Mesothelial cell of epicardium (in vitro differentiated cells): ENCODE measurements around the gene FBN1. TPM values are rescaled to one million over a fixed set of nuclear protein-coding genes. Genes with fewer than 3 reads are reported as not detected.
A peak's percentile ranks its signal among the peaks of the same experiment; 100 is the strongest.

Experiments
- DNase-seq, 2 experiments: peaks; one replicate each; pipeline ENCODE4 v3.0.0; 2021; ENCODE audit warnings: low spot score in 2 of 2; ENCODE audit not compliant: unreplicated experiment in 2 of 2
- H3K27ac Mint-ChIP-seq: 2 replicates; pipeline ENCODE4 v1.8.0; 2021; ENCODE audit warnings: mixed read lengths
- H3K27me3 Mint-ChIP-seq: 2 replicates; pipeline ENCODE4 v1.8.0; 2021; ENCODE audit warnings: low read depth, mixed read lengths
- H3K36me3 Mint-ChIP-seq: 2 replicates; pipeline ENCODE4 v1.8.0; 2021; ENCODE audit warnings: mixed read lengths
- H3K4me1 Mint-ChIP-seq: 2 replicates; pipeline ENCODE4 v1.8.0; 2021; ENCODE audit warnings: mixed read lengths
- H3K4me3 Mint-ChIP-seq: 2 replicates; pipeline ENCODE4 v1.8.0; 2021; ENCODE audit warnings: mild to moderate bottlenecking, moderate library complexity, mixed read lengths
- H3K9me3 Mint-ChIP-seq: 2 replicates; pipeline ENCODE4 v1.8.0; 2021; ENCODE audit warnings: mixed read lengths
- total RNA-seq: library from RNA; stranded (reverse); gene quantifications from 3 replicates; pipeline ENCODE4 v1.2.1, GENCODE V29; 2021
- TF ChIP-seq, protein P1 (sequence below): fragments of 200-600 bp; sonication (generic); IDR thresholded peaks from one replicate; pipeline ENCODE4 v1.5.0; 2021; ENCODE audit warnings: antibody characterized with exemption; ENCODE audit not compliant: unreplicated experiment

Gene FBN1
- 60.3 to 67.9 TPM (median 62.6 TPM) in 3 replicates for total RNA-seq

DNA sequence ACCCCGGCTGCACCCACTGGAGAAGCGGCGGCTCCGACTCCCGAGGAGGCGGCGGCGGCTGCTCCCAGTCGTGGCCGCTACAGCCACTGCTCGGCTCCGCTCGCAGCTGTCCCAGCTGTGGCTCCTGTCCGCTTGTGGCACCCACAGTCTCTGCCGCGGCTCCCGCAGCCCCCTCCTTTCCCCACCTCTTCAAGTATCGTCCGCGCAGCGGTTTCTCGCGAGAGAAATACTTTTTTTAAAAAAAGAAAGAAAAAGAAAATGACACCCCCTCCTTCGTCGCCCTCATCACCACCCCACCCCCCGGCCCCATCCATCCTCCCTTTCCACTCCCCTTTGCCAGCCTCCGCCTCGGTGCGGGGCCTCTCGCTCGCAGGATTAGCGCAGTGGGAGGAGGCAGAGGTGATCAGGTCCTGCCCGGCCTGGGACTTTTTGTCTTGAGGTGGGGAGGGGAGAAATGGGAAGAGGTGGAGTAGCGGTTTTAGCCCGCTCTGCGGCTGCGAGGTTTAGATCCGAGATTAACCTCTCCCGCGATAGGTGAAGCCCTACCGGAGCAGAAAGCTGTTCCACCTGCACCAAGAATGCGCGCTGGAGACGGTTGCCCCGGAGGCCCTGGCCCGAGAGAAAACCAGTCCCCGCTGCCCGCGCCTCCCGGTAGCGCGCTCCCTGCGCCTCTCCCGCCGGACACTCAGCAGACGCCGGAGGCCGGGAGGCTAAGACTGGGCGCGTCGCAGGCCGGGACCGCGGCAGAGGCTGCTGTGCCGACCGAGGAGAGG, at the start of gene FBN1:
Gene FBN1 (minus strand): TSS at position 152 of the 773 bp plus-strand sequence. CDS start 940 bp downstream, outside the sequence.
- H3K27ac Mint-ChIP-seq, result peak within 1 kb of the TSS; percentile 67
- peak within 1 kb of the TSS; percentile 72 for H3K4me3 Mint-ChIP-seq
- TF ChIP-seq, protein P1, sequence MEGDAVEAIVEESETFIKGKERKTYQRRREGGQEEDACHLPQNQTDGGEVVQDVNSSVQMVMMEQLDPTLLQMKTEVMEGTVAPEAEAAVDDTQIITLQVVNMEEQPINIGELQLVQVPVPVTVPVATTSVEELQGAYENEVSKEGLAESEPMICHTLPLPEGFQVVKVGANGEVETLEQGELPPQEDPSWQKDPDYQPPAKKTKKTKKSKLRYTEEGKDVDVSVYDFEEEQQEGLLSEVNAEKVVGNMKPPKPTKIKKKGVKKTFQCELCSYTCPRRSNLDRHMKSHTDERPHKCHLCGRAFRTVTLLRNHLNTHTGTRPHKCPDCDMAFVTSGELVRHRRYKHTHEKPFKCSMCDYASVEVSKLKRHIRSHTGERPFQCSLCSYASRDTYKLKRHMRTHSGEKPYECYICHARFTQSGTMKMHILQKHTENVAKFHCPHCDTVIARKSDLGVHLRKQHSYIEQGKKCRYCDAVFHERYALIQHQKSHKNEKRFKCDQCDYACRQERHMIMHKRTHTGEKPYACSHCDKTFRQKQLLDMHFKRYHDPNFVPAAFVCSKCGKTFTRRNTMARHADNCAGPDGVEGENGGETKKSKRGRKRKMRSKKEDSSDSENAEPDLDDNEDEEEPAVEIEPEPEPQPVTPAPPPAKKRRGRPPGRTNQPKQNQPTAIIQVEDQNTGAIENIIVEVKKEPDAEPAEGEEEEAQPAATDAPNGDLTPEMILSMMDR, result no peak
- H3K4me1 Mint-ChIP-seq, result peaks cover 24% of the 10 kb centered on the region
- no peaks in the 10 kb centered on the region for H3K36me3 Mint-ChIP-seq
- DNase-seq, result peak; percentile 47 to 67
- H3K27me3 Mint-ChIP-seq, result peaks cover 27% of the 10 kb centered on the region
- no peaks in the 10 kb centered on the region for H3K9me3 Mint-ChIP-seq

DNA sequence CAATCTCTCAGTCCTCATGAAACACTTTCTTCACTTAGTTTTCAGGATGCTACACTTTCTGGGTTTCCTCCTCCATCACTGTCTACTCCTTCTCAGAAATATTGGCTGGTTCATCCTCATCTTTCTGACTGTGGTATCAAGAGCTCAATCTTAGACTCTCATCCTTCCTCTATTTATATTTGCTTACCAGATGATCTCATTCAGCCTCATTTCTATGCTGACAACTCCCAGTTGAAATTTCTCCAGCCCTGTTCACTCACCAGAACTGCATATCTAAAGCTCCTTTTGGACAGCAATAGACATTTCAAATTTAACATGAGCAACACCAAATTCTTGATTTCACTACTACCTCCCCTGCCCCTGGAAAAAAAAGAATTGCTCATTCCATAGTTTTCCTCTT, 48.0 kb upstream of the FBN1 start:
- H3K9me3 Mint-ChIP-seq, result peaks cover 20% of the 10 kb centered on the region
- no peaks in the 10 kb centered on the region for H3K4me1 Mint-ChIP-seq
- H3K27ac Mint-ChIP-seq, result no peak overlapping the region
- H3K27me3 Mint-ChIP-seq, result no peaks in the 10 kb centered on the region
- H3K36me3 Mint-ChIP-seq, result no peaks in the 10 kb centered on the region
- DNase-seq, result no peak
- TF ChIP-seq, protein P1, result no peak
- no peak overlapping the region for H3K4me3 Mint-ChIP-seq

DNA sequence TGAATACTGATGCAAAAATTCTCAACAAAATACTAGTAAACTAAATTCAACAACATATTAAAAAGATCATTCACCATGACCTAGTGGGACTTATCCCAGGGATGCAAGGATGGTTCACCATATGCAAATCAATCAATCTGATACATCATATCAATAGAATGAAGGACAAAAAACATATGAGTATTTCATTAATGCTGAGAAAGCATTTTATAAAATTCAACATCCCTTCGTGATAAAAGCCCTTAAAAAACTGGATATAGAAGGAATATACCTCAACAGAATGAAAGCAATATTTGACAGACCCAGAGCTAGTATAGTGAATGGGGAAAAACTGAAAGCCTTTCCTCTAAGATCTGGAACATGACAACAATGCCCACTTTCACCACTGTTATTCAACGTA, 43.0 kb upstream of the FBN1 start:
- H3K4me1 Mint-ChIP-seq, result no peaks in the 10 kb centered on the region

DNA sequence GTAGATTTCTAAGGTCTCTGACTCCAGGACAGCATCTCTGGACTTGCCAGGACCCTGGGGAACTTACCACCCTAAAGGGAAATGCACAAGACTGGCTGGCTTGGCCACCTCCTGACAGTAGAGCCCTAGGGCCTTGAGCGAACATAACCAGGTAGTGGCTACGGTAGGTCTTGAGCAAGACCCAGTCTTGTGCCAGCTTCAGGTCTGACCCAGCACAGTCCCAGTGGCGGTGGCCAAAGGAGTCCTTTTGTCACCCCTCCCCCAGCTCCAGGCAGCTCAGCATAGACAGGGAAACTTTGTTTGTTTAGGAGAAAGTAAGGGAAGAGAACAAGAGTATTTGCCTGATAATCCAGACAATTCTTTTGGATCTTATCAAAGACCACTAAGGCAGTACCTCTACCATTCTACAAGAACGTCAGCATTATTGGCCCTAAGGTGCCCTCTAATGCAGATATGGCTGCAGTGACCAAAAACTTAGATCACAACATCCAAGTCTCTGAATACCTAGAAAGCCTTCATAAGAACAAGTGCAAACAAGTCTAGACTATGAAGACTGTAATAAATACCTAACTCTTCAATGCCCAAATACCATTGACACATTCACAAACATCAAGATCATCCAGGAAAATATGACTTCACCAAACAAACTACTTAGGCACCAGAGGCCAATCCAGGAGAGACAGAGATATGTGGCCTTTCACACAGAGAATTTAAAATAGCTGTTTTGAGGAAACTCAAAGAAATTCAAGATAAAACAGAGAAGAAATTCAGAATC, 38.7 kb upstream of the FBN1 start:
- DNase-seq, result no peak
- peaks cover 14% of the 10 kb centered on the region for H3K36me3 Mint-ChIP-seq

More for the DNA sequence above, 43.0 kb upstream of the FBN1 start:
- Mint-ChIP-seq H3K27me3 (no peaks in the 10 kb centered on the region), H3K4me3 (no peak overlapping the region), H3K9me3 (peaks cover 55% of the 10 kb centered on the region), H3K36me3 (peaks cover 14% of the 10 kb centered on the region), H3K27ac (no peak overlapping the region)
- TF ChIP-seq, protein P1, result no peak
- DNase-seq, result no peak

DNA sequence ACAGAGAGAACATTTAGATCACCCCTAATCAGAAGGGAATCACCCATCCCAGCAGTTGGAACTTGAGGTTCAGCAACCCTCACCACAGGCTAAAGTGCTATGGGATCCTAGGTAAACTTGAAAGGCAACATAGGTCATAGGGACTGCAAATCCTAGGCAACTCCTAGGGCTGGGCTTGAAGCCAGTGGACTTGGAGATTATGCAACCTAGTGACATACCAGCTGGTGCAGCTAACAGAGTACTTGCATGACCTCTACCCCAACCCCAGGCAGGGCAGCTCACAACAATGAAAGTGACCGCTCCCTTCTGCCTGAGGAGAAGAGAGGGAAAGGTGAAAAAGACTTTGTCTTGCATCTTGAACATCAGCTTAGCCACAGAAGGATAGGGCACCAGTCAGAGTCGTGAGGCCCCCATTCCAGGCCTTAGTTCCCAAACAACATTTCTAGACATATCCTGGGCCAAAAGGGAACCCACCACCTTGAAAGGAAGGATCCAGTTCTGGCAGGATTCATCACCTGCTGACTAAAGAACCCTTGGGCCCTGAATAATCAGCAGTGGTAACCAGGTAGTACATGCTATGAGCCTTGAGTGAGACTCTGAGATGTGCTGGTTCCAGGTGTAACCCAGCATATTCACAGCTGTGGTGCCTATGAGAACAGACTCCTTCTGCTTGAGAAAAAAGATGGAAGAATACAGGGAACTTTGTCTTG, 37.6 kb upstream of the FBN1 start:
- Mint-ChIP-seq H3K27ac (no peak overlapping the region), H3K27me3 (no peaks in the 10 kb centered on the region), H3K36me3 (peaks cover 11% of the 10 kb centered on the region), H3K9me3 (peaks cover 32% of the 10 kb centered on the region), H3K4me3 (no peak overlapping the region), H3K4me1 (peaks cover 12% of the 10 kb centered on the region)
- DNase-seq, result no peak
- TF ChIP-seq, protein P1, result no peak

More for the DNA sequence above, 38.7 kb upstream of the FBN1 start:
- no peaks in the 10 kb centered on the region for H3K27me3 Mint-ChIP-seq
- TF ChIP-seq, protein P1, result no peak
- peaks cover 10% of the 10 kb centered on the region for H3K4me1 Mint-ChIP-seq
- peaks cover 43% of the 10 kb centered on the region for H3K9me3 Mint-ChIP-seq
- no peak overlapping the region for H3K27ac Mint-ChIP-seq
- no peak overlapping the region for H3K4me3 Mint-ChIP-seq
